ENCODE results near the gene CTNNB1. TPM values are rescaled to one million over a fixed set of nuclear protein-coding genes. Genes with fewer than 3 reads are reported as not detected.

Gene CTNNB1
- total RNA-seq, 2 donors from 2014 or later = 317 to 595 TPM

DNA sequence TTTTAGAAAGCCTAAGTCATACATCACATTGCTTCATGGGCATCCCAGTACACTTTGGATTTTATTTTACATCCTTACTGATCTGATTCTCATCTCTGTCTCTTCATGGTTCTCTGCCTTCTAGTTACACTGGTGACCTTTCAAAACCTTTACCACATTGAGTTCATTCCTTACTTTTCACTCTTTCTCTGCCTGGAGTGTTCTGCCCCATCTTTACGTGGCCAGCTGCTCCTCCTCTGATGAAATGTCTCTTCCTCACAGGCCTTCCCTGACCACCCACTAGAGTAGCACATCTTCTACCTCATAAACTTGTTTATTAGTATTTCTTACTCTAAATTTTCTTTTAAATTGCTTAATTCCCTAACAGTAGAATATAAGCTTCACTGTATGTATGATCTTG, 17.7 kb downstream of the CTNNB1 start:
- Histone ChIP-seq H3K9me3 (no peaks in the 10 kb centered on the region), H3K4me1 (ENCODE audit: control insufficient read depth in 1 of 2, low read depth in 2 of 2) (peaks cover 83 to 89% of the 10 kb centered on the region in 2 donors)
- no peak for ATAC-seq (ENCODE audit: insufficient number of reproducible peaks, low FRiP score, low read depth)

DNA sequence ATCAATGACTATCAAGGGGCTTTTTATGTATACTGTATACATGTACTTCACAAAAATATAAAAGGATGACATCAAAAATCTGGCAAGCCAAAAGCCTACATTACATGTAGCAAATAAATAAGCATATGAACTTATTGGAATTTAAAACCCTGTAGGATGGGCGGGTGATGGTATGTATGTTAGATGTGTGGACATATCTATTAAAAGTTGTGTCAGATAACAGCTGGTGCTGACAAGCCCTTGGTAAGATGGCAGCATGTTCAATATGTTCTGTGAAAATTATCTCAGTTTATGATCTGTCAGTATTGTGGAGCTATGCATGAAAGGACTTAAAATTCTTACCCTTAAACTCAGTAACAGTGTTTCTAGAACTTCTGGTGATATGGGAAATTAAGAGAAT, 20.1 kb downstream of the CTNNB1 start:
- ATAC-seq (ENCODE audit: insufficient number of reproducible peaks, low FRiP score, low read depth) = no peak
- Histone ChIP-seq H3K4me3 (no peak overlapping the region), H3K9me3 (no peaks in the 10 kb centered on the region), H3K27me3 (replicated peaks; ENCODE audit: insufficient read depth) (no peaks in the 10 kb centered on the region), H3K36me3 (no peaks in the 10 kb centered on the region), H3K4me1 (ENCODE audit: control insufficient read depth in 1 of 2, low read depth in 2 of 2) (peaks cover 76 to 88% of the 10 kb centered on the region in 2 donors), H3K27ac (no peak overlapping the region)
- no peak for DNase-seq (ENCODE audit: low spot score)
- TF ChIP-seq, protein P1, sequence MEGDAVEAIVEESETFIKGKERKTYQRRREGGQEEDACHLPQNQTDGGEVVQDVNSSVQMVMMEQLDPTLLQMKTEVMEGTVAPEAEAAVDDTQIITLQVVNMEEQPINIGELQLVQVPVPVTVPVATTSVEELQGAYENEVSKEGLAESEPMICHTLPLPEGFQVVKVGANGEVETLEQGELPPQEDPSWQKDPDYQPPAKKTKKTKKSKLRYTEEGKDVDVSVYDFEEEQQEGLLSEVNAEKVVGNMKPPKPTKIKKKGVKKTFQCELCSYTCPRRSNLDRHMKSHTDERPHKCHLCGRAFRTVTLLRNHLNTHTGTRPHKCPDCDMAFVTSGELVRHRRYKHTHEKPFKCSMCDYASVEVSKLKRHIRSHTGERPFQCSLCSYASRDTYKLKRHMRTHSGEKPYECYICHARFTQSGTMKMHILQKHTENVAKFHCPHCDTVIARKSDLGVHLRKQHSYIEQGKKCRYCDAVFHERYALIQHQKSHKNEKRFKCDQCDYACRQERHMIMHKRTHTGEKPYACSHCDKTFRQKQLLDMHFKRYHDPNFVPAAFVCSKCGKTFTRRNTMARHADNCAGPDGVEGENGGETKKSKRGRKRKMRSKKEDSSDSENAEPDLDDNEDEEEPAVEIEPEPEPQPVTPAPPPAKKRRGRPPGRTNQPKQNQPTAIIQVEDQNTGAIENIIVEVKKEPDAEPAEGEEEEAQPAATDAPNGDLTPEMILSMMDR (IDR thresholded peaks at IDR 0.05) = no peak

More for the DNA sequence above, 17.7 kb downstream of the CTNNB1 start:
- no peak overlapping the region for H3K27ac ChIP-seq
- DNase-seq (ENCODE audit: low spot score) = no peak
- TF ChIP-seq, protein P1 (IDR thresholded peaks at IDR 0.05) = no peak
- H3K4me3 ChIP-seq = no peak overlapping the region
- H3K27me3 ChIP-seq (replicated peaks; ENCODE audit: insufficient read depth) = no peaks in the 10 kb centered on the region
- H3K36me3 ChIP-seq = no peaks in the 10 kb centered on the region

DNA sequence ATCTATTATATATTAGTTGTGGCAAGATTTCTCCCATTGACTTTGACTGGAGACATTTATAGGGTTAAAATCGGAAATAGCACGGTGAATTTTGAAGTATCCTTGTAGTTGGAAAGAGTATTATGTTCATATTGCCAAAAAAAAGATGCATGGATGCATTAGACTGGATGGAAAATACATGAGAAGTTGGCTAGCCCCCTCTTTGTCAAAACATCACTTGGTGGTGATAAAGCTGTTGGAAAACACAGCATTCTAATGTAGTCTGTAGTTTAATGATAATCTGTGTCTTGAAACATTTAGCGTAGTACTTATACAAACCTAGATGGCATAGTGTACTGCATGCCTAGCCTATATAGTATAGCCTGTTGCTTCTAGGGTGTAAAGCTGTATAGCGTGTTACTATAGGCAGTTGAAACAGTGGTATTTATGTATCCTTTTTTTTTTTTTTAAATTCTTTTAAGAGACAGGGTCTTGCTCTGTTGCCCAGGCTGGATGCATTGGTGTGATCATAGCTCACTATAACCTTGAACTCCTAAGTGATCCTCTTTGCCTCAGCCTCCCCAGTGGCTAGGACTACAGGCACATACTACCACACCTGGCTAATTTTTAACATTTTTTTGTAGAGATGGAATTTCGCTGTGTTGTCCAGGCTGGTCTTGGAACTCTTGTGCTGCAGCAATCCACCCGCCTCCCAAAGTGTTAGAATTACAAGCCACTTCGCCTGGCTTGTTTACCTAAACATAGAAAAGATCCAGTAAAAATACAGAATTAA, 21.8 kb downstream of the CTNNB1 start:
- TF ChIP-seq, protein P1 (IDR thresholded peaks at IDR 0.05) = no peak
- Histone ChIP-seq H3K9me3 (no peaks in the 10 kb centered on the region), H3K27ac (no peak overlapping the region), H3K27me3 (replicated peaks; ENCODE audit: insufficient read depth) (no peaks in the 10 kb centered on the region), H3K4me3 (no peak overlapping the region), H3K4me1 (ENCODE audit: control insufficient read depth in 1 of 2, low read depth in 2 of 2) (peaks cover 71 to 79% of the 10 kb centered on the region in 2 donors), H3K36me3 (peaks cover 13% of the 10 kb centered on the region)
- ATAC-seq (ENCODE audit: insufficient number of reproducible peaks, low FRiP score, low read depth) (no peak), DNase-seq (ENCODE audit: low spot score) (no peak)

DNA sequence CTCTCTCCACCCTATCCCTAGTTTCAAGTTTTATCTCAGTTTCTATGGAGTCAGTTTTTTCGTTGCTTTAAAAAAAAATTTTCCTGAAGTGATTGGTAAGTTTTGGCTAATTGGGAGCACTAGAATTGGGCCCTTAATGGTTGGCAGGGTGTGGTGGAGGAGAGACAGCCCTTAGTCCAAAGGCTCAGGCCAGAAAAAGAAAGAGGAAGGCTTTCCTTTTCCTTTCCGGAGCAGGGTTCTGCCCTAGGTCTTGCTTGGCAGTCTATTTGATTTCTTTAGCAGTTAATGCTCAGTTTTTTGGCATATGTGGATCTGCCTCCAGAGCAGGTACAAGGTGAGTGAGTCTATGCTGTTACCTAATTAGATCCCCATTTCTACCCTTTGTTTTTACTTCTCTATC, 22.7 kb downstream of the CTNNB1 start:
- Histone ChIP-seq H3K4me3 (no peak overlapping the region), H3K9me3 (no peaks in the 10 kb centered on the region), H3K27me3 (replicated peaks; ENCODE audit: insufficient read depth) (no peaks in the 10 kb centered on the region), H3K4me1 (ENCODE audit: control insufficient read depth in 1 of 2, low read depth in 2 of 2) (peaks cover 65 to 70% of the 10 kb centered on the region in 2 donors), H3K27ac (no peak overlapping the region), H3K36me3 (peaks cover 15% of the 10 kb centered on the region)
- TF ChIP-seq, protein P1 (IDR thresholded peaks at IDR 0.05) = no peak
- DNase-seq (ENCODE audit: low spot score) = no peak
- no peak for ATAC-seq (ENCODE audit: insufficient number of reproducible peaks, low FRiP score, low read depth)

DNA sequence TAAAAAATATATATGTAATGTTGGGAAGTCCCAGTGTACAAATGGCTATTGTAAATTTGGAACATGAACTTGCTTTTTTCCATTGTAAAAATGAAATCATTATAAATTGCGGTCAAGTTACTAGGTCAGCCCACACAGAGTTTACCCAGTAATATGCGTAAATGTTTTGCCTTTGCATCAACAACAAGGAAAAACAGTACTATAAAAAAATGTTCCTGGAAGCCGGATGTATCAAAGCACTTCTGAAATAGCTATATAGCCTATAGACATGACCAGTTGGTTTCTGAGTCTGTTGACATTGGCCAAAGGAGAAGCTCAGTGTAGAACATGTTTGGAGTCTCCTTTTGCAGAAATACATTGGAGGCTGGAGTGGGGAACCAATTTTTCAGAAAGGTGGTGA, 23.2 kb downstream of the CTNNB1 start:
- TF ChIP-seq, protein P1 (IDR thresholded peaks at IDR 0.05) = no peak
- no peaks in the 10 kb centered on the region for H3K9me3 ChIP-seq
- ATAC-seq (ENCODE audit: insufficient number of reproducible peaks, low FRiP score, low read depth) = no peak
- H3K27ac ChIP-seq = no peak overlapping the region
- no peak overlapping the region for H3K4me3 ChIP-seq
- H3K27me3 ChIP-seq (replicated peaks; ENCODE audit: insufficient read depth) = no peaks in the 10 kb centered on the region
- H3K36me3 ChIP-seq = peaks cover 15% of the 10 kb centered on the region
- H3K4me1 ChIP-seq (ENCODE audit: control insufficient read depth in 1 of 2, low read depth in 2 of 2) = peaks cover 61 to 65% of the 10 kb centered on the region in 2 donors
- no peak for DNase-seq (ENCODE audit: low spot score)

Measured in thoracic aorta (tissue), 2 donors.